H7 (cell line): Measurements from ENCODE around the gene DHX35. TPM values are rescaled to one million over a fixed set of nuclear protein-coding genes. Genes with fewer than 3 reads are reported as not detected.

ENCODE experiments used
- total RNA-seq: library from RNA; depleted of rRNA; stranded (reverse); fragments of >200 nt; shearing (Covaris generic); gene quantifications from 2 replicates; pipeline ENCODE4 v1.2.3, GENCODE V29; 2014; rRNA removed

The DHX35 gene
- total RNA-seq, 1 experiment from 2014 or later: 26.1 TPM

Other genes with a start within 250 kb of the DHX35 start
- gene SLC32A1, start 237.9 kb upstream of the DHX35 start, total RNA-seq: 0.07 TPM in 1 of 2 replicates, not detected in the other
- 16.0 and 17.0 TPM in 2 replicates for gene ACTR5, start 213.9 kb upstream of the DHX35 start, total RNA-seq
- gene PPP1R16B, start 156.6 kb upstream of the DHX35 start, total RNA-seq: 19.8 and 23.6 TPM in 2 replicates
- gene FAM83D, start 35.9 kb upstream of the DHX35 start, total RNA-seq: 82.9 and 90.7 TPM in 2 replicates